IMR-90 (cell line): ENCODE results near the gene ALCAM. TPM values are rescaled to one million over a fixed set of nuclear protein-coding genes. Genes with fewer than 3 reads are reported as not detected.

Experiments used
- ATAC-seq: fragments of 200-7000 bp; cut with Tn5 transposase; 2 replicates; pipeline ENCODE4 v1.9.1; 2020; ENCODE audit warnings: low read depth, mild to moderate bottlenecking, moderate library complexity
- BruUV-seq: library from RNA; stranded (reverse); fragments of 400-500 nt; replicated peaks from 2 replicates; lab custom pipeline; 2021; lab: Mats Ljungman, UMichigan
- CTCF ChIA-PET: fragments of 300-600 bp; formaldehyde crosslinking; extraction: SDS; loops from one replicate; lab custom pipeline; 2021; ENCODE audit warnings: antibody characterized with exemption; lab: Yijun Ruan, JAX
- POLR2A ChIA-PET: fragments of 300-600 bp; sonication (Branson Sonifier 250); formaldehyde crosslinking; loops from one replicate; lab custom pipeline; 2022; ENCODE audit warnings: antibody characterized with exemption; ENCODE audit not compliant: unreplicated experiment; lab: Charles Lee
- DNase-seq: peaks from one replicate; pipeline ENCODE4 v3.0.0; 2013
- H2AFZ ChIP-seq: replicated peaks from 2 replicates; pipeline ENCODE3; 2013; ENCODE audit warnings: low read length, mild to moderate bottlenecking; ENCODE audit not compliant: poor library complexity
- H2AK5ac ChIP-seq: 2 replicates; pipeline ENCODE4 v1.6.1; 2013; ENCODE audit warnings: low read depth, low read length, inconsistent platforms
- H2AK9ac ChIP-seq: replicated peaks from 2 replicates; pipeline ENCODE3; 2013; ENCODE audit warnings: mild to moderate bottlenecking, low read depth, low read length, moderate library complexity; ENCODE audit not compliant: poor library complexity
- H2BK120ac ChIP-seq: 2 replicates; pipeline ENCODE4 v1.6.1; 2013; ENCODE audit warnings: low read depth, low read length, inconsistent platforms
- H2BK15ac ChIP-seq: 3 replicates; pipeline ENCODE4 v1.6.1; 2013; ENCODE audit warnings: low read depth, low read length, inconsistent platforms
- H2BK20ac ChIP-seq: 2 replicates; pipeline ENCODE4 v1.6.1; 2013; ENCODE audit warnings: low read depth, mild to moderate bottlenecking, inconsistent platforms, low read length, moderate library complexity
- H2BK5ac ChIP-seq: 2 replicates; pipeline ENCODE4 v1.6.1; 2013; ENCODE audit warnings: mild to moderate bottlenecking, low read depth, low read length, inconsistent platforms; ENCODE audit not compliant: poor library complexity, severe bottlenecking
- H3K14ac ChIP-seq: replicated peaks from 2 replicates; pipeline ENCODE4 v1.6.1; 2013; ENCODE audit warnings: low read depth, low read length, inconsistent platforms
- H3K18ac ChIP-seq: 2 replicates; pipeline ENCODE4 v1.6.1; 2013; ENCODE audit warnings: low read depth, low read length, control low read depth
- H3K23ac ChIP-seq: 2 replicates; pipeline ENCODE4 v1.6.1; 2013; ENCODE audit warnings: low read depth, low read length, inconsistent platforms
- H3K27ac ChIP-seq: 2 replicates; pipeline ENCODE4 v1.5.1; 2013; ENCODE audit warnings: mild to moderate bottlenecking, control low read depth, low read length; ENCODE audit not compliant: insufficient read depth
- H3K27me3 ChIP-seq: 2 replicates; pipeline ENCODE4 v1.6.1; 2013; ENCODE audit warnings: low read length; ENCODE audit not compliant: control insufficient read depth, insufficient read depth
- H3K36me3 ChIP-seq: 2 replicates; pipeline ENCODE4 v1.6.1; 2013; ENCODE audit warnings: low read length, mixed read lengths; ENCODE audit not compliant: control insufficient read depth, insufficient read depth
- H3K4ac ChIP-seq: 2 replicates; pipeline ENCODE4 v1.6.1; 2013; ENCODE audit warnings: low read depth, low read length, inconsistent platforms
- H3K4me1 ChIP-seq: 2 replicates; pipeline ENCODE4 v1.6.1; 2013; ENCODE audit warnings: low read length, mixed read lengths; ENCODE audit not compliant: control insufficient read depth, insufficient read depth
- H3K4me2 ChIP-seq: 2 replicates; pipeline ENCODE4 v1.6.1; 2013; ENCODE audit warnings: low read depth, mild to moderate bottlenecking, control low read depth, low read length, moderate library complexity
- H3K4me3 ChIP-seq: 2 replicates; pipeline ENCODE4 v1.5.1; 2013; ENCODE audit warnings: low read depth, mild to moderate bottlenecking, control low read depth, low read length, moderate library complexity; ENCODE audit not compliant: insufficient read depth
- H3K56ac ChIP-seq: 2 replicates; pipeline ENCODE4 v1.6.1; 2013; ENCODE audit warnings: low read length, inconsistent platforms; ENCODE audit not compliant: insufficient read depth; ENCODE audit errors: extremely low read depth
- H3K79me1 ChIP-seq, 2 experiments: 2 replicates each; pipeline ENCODE4 v1.6.1; 2013; ENCODE audit warnings: low read length in 2 of 2, inconsistent platforms in 1 of 2, low read depth in 1 of 2
- H3K9ac ChIP-seq: 2 replicates; pipeline ENCODE4 v1.6.1; 2013; ENCODE audit warnings: low read depth, low read length, control low read depth
- H3K9me1 ChIP-seq: 2 replicates; pipeline ENCODE4 v1.6.1; 2013; ENCODE audit warnings: low read length, inconsistent platforms; ENCODE audit not compliant: insufficient read depth
- H3K9me3 ChIP-seq: 2 replicates; pipeline ENCODE4 v1.6.1; 2013; ENCODE audit warnings: low read length; ENCODE audit not compliant: control insufficient read depth, insufficient read depth
- H4K20me1 ChIP-seq: 2 replicates; pipeline ENCODE4 v1.6.1; 2013; ENCODE audit warnings: low read length, inconsistent platforms; ENCODE audit not compliant: insufficient read depth
- H4K5ac ChIP-seq: 2 replicates; pipeline ENCODE4 v1.6.1; 2013; ENCODE audit warnings: mild to moderate bottlenecking, low read depth, low read length, control low read depth
- H4K8ac ChIP-seq, 2 experiments: 2 replicates each; pipeline ENCODE4 v1.6.1; 2013; ENCODE audit warnings: low read depth in 2 of 2, low read length in 2 of 2, control low read depth in 1 of 2, inconsistent platforms in 1 of 2
- H4K91ac ChIP-seq: 2 replicates; pipeline ENCODE4 v1.6.1; 2013; ENCODE audit warnings: low read depth, low read length, inconsistent platforms; ENCODE audit not compliant: insufficient read depth
- CEBPB ChIP-seq: IDR thresholded peaks from 2 replicates; pipeline ENCODE4 v1.6.1; 2012; ENCODE audit warnings: low read depth, low read length, improper control_type of control experiment
- MAFK ChIP-seq: IDR thresholded peaks from 2 replicates; pipeline ENCODE4 v1.6.1; 2012; ENCODE audit warnings: low read depth, low read length, improper control_type of control experiment
- MAZ ChIP-seq: IDR thresholded peaks from 2 replicates; pipeline ENCODE4 v1.6.1; 2012; ENCODE audit warnings: low read depth, mild to moderate bottlenecking, low read length, improper control_type of control experiment, moderate library complexity, borderline replicate concordance
- MXI1 ChIP-seq: IDR thresholded peaks from 2 replicates; pipeline ENCODE4 v1.6.1; 2012; ENCODE audit warnings: low read depth, mild to moderate bottlenecking, low read length, moderate library complexity, borderline replicate concordance
- POLR2A ChIP-seq: IDR thresholded peaks from 2 replicates; pipeline ENCODE4 v1.6.1; 2012; ENCODE audit warnings: mild to moderate bottlenecking, low read depth, low read length
- RFX5 ChIP-seq: IDR thresholded peaks from 2 replicates; pipeline ENCODE4 v1.8.0; 2012; ENCODE audit warnings: low read depth, mild to moderate bottlenecking, low read length, moderate library complexity
- WGBS, 2 experiments: methylation state at CpG; one replicate each; pipeline versions ENCODE4 v1.1.5 to v1.1.7; 2013; ENCODE audit warnings: missing lambda C conversion rate in 2 of 2; ENCODE audit not compliant: insufficient read length in 1 of 2; ENCODE audit errors: extremely low coverage in 2 of 2; 5-methylcytosine and 5-hydroxymethylcytosine counted together
- dilution Hi-C: fragments of 300-500 bp; cut with HindIII; formaldehyde crosslinking; loops from one replicate; pipeline ENCODE4 v1.14.3; 2018; ENCODE audit warnings: low sequenced_read_pairs; ENCODE audit not compliant: unreplicated experiment
- in situ Hi-C: fragments of 300-500 bp; cut with MboI; formaldehyde crosslinking; loops from 3 replicates; pipeline ENCODE4 v1.14.3; 2019; ENCODE audit warnings: low sequenced_read_pairs, inconsistent platforms, mixed read lengths
- intact Hi-C: fragments of 100-400 bp; cut with micrococcal nuclease; formaldehyde crosslinking; loops from 2 replicates; pipeline ENCODE4 v1.10.0; 2022
- polyA plus RNA-seq, 3 experiments: library from polyadenylated mRNA; depleted of rRNA; stranded (reverse); fragments of >200 nt; gene quantifications; 2 replicates each; pipeline ENCODE4 v1.2.3, GENCODE V29; 2012; ENCODE audit warnings: low replicate concordance in 1 of 3
- total RNA-seq: library from RNA; depleted of rRNA; stranded (reverse); fragments of >200 nt; gene quantifications from 2 replicates; pipeline ENCODE4 v1.2.3, GENCODE V29; 2012

The ALCAM gene
- total and polyA plus RNA-seq, 2 of the 4 experiments (the other 2 are of a cell fraction) = 117 to 423 TPM

DNA sequence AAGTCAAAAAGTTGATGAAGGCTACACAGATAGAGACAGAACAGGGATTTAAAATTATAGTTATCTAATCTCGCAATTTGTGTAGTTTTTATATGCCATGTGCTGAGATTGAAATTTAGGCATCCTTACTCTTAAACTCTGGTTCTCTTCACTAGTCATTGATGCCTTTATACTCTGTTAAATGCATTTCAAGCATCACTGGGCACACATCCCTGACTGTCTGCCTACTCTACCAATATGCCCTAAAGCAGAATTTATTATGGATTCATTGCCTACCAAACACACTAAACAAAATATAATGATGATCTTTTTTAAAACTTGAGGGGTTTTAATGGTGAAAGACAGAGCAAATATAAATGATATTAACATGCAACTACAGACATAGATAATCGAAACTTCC, 10.3 kb upstream of the ALCAM start:
- POLR2A ChIA-PET = no interaction called here
- Histone ChIP-seq H3K27ac (no peak overlapping the region), H4K8ac (no peak overlapping the region), H2BK15ac (no peak overlapping the region), H3K4ac (no peak overlapping the region), H2BK5ac (no peak overlapping the region), H3K56ac (no peak overlapping the region), H2AK9ac (no peak overlapping the region), H3K18ac (no peak overlapping the region), H3K23ac (no peak overlapping the region), H3K4me1 (peaks cover 20% of the 10 kb centered on the region), H2AFZ (no peak overlapping the region), H2BK120ac (no peak overlapping the region), H4K91ac (0 out of 2 replicates have a peak overlapping the region, but pooled peaks have one; percentile 24), H3K27me3 (no peaks in the 10 kb centered on the region), H3K14ac (no peak overlapping the region), H3K9me1 (peaks cover 16% of the 10 kb centered on the region), H3K4me2 (no peak overlapping the region), H4K5ac (no peak overlapping the region), H3K79me1 (peaks cover 0 to 27% of the 10 kb centered on the region in 2 experiments; a peak in 2 of 4 replicates), H2AK5ac (no peak overlapping the region), H3K4me3 (no peak overlapping the region), H3K36me3 (no peaks in the 10 kb centered on the region), H4K20me1 (no peaks in the 10 kb centered on the region), H3K9ac (no peak overlapping the region), H2BK20ac (no peak overlapping the region), H3K9me3 (no peaks in the 10 kb centered on the region)
- in situ Hi-C loops (loop anchor here (25.0 kb wide), 1 partner anchor 444 kb away; no protein-coding TSS in a partner anchor), intact Hi-C loops (no loop called here), dilution Hi-C loops (no loop called here)
- TF ChIP-seq MXI1 (no peak), POLR2A (no peak), MAZ (no peak), CEBPB (no peak), RFX5 (no peak), MAFK (no peak)
- CTCF ChIA-PET = no interaction called here
- no TSS peak for BruUV-seq
- ATAC-seq (no peak), DNase-seq (no peak)
- no CpG with 5 or more reads among the region's 2 CpGs for WGBS, 2 experiments
